ENCODE measurements around the gene SCGB1C1.
A peak's percentile ranks its signal among the peaks of the same experiment; 100 is the strongest.
"Not testable (repeated sequence)": the region's sequence is repeated elsewhere in the genome, so short reads cannot be mapped to it uniquely, and the experiment has no call there.

SCGB1C1 gene

GRCh38 chr11:192674-193128 is at the start of gene SCGB1C1:
Gene SCGB1C1, plus strand, starts transcription at chr11:193078. Its CDS starts 22 bp downstream, at chr11:193100.
- FAIRE-seq = not testable (repeated sequence)

- FAIRE-seq = not testable (repeated sequence)
Measured at GRCh38 chr11:180242-180641, 12.6 kb upstream of the SCGB1C1 start.

- FAIRE-seq = not testable (repeated sequence)
Measured at GRCh38 chr11:189200-189783, 3.6 kb upstream of the SCGB1C1 start.

- not testable (repeated sequence) for FAIRE-seq
Measured at GRCh38 chr11:189843-190311, 3.0 kb upstream of the SCGB1C1 start.

- not testable (repeated sequence) for FAIRE-seq
Measured at GRCh38 chr11:190546-190945, 2.3 kb upstream of the SCGB1C1 start.

- peak; percentile 29 for FAIRE-seq
Measured at GRCh38 chr11:191490-192478, 1.1 kb upstream of the SCGB1C1 start.

GRCh38 chr11:193481-193880 is 603 bp downstream of the SCGB1C1 start:
- not testable (repeated sequence) for FAIRE-seq

GRCh38 chr11:196786-197731 is 4.2 kb downstream of the SCGB1C1 start:
- FAIRE-seq = no peak

GRCh38 chr11:197741-198235 is 4.9 kb downstream of the SCGB1C1 start:
- FAIRE-seq = no peak

- no peak for FAIRE-seq
Measured at GRCh38 chr11:198236-198806, 5.4 kb downstream of the SCGB1C1 start.

- FAIRE-seq = no peak
Measured at GRCh38 chr11:199004-199581, 6.2 kb downstream of the SCGB1C1 start.

GRCh38 chr11:199782-200181 is 6.9 kb downstream of the SCGB1C1 start:
- no peak for FAIRE-seq

- no peak for FAIRE-seq
Measured at GRCh38 chr11:200224-201003, 7.5 kb downstream of the SCGB1C1 start.

GRCh38 chr11:201966-202365 is 9.1 kb downstream of the SCGB1C1 start:
- no peak for FAIRE-seq

GRCh38 chr11:202490-202889 is 9.6 kb downstream of the SCGB1C1 start:
- FAIRE-seq = no peak

- FAIRE-seq = no peak
Measured at GRCh38 chr11:203056-203944, 10.4 kb downstream of the SCGB1C1 start.

GRCh38 chr11:203945-204586 is 11.2 kb downstream of the SCGB1C1 start:
- no peak for FAIRE-seq

GRCh38 chr11:204587-205109 is 11.8 kb downstream of the SCGB1C1 start:
- no peak for FAIRE-seq

Data from TTC549 (cell line).